HG03460 (cell line): ENCODE results near the gene PRODH2.

ENCODE experiments used
- ATAC-seq: cut with Tn5 transposase; IDR thresholded peaks from one replicate; pipeline ENCODE4 v1.9.1; 2021; ENCODE audit not compliant: unreplicated experiment

PRODH2 gene

GRCh38 chr19:35759697-35760096, 52.9 kb downstream of the PRODH2 start:
- ATAC-seq = no peak

GRCh38 chr19:35757749-35758608, 54.7 kb downstream of the PRODH2 start, which contains the start of gene PROSER3:
PROSER3 (plus strand) TSS chr19:35758176; CDS start chr19:35758216, 40 bp downstream.
- ATAC-seq = peak; percentile 95

GRCh38 chr19:35757231-35757748, 55.4 kb downstream of the PRODH2 start:
- ATAC-seq = no peak

GRCh38 chr19:35756377-35757230, 56.0 kb downstream of the PRODH2 start, which contains the start of gene HSPB6:
HSPB6 (minus strand) TSS chr19:35757029; CDS start chr19:35757008, 21 bp downstream.
- no peak for ATAC-seq

- no peak for ATAC-seq
These were observed 56.9 kb downstream of the PRODH2 start for GRCh38 chr19:35755550-35756376.

- ATAC-seq = no peak
These were observed 57.5 kb downstream of the PRODH2 start for GRCh38 chr19:35755131-35755549.

- no peak for ATAC-seq
These were observed 58.1 kb downstream of the PRODH2 start for GRCh38 chr19:35754370-35755130.

GRCh38 chr19:35753634-35754369, 58.8 kb downstream of the PRODH2 start:
- ATAC-seq = no peak

- no peak for ATAC-seq
These were observed 59.8 kb downstream of the PRODH2 start for GRCh38 chr19:35752746-35753350.

- no peak for ATAC-seq
These were observed 60.6 kb downstream of the PRODH2 start for GRCh38 chr19:35751839-35752745.

- ATAC-seq = no peak
These were observed 62.5 kb downstream of the PRODH2 start for GRCh38 chr19:35750167-35750566.
